Measurements from ENCODE around the gene TAC3. TPM values are rescaled to one million over a fixed set of nuclear protein-coding genes. Genes with fewer than 3 reads are reported as not detected.

Gene TAC3
- total RNA-seq, 1 experiment from 2014 or later = 6.2 TPM

- Histone ChIP-seq H3K4me1 (ENCODE audit: insufficient read depth, low read length) (peaks cover 16% of the 10 kb centered on the region; the same call in 1 of the 2 replicates), H3K4me2 (ENCODE audit: insufficient read depth, insufficient read length, low read length) (no peak overlapping the region), H3K79me1 (ENCODE audit: insufficient read depth, low read depth, low read length, poor library complexity, severe bottlenecking) (no peaks in the 10 kb centered on the region), H3K9ac (ENCODE audit: extremely low read depth, insufficient read length, low read length) (no peak overlapping the region), H2BK5ac (ENCODE audit: insufficient read length, low read length) (no peak overlapping the region), H2BK20ac (ENCODE audit: low read depth, low read length, poor library complexity, severe bottlenecking) (no peak overlapping the region), H3K23me2 (ENCODE audit: insufficient read length, low read depth, low read length, poor library complexity, severe bottlenecking) (no peaks in the 10 kb centered on the region), H2BK120ac (ENCODE audit: low read depth, low read length, poor library complexity, severe bottlenecking) (no peak overlapping the region), H3K79me2 (ENCODE audit: insufficient read depth, low read length) (no peaks in the 10 kb centered on the region), H3K18ac (ENCODE audit: insufficient read length, low read depth, low read length) (no peak overlapping the region), H2AK5ac (ENCODE audit: insufficient read length, low read length) (no peak overlapping the region), H3K4ac (ENCODE audit: low read depth, low read length) (no peak overlapping the region), H4K8ac (replicated peaks; ENCODE audit: insufficient read length, low read depth, low read length) (no peak overlapping the region), H3T11ph (ENCODE audit: low read length) (no peak overlapping the region), H3K27ac (ENCODE audit: insufficient read length, low read depth, low read length) (no peak overlapping the region), H3K9me3 (ENCODE audit: control insufficient read depth, low read depth, low read length) (no peaks in the 10 kb centered on the region), H2BK12ac (ENCODE audit: insufficient read length, low read depth, low read length) (no peak overlapping the region), H4K5ac (ENCODE audit: insufficient read length, low read depth, low read length) (no peak overlapping the region), H4K91ac (ENCODE audit: insufficient read length, low read depth, low read length) (no peak overlapping the region), H2BK15ac (ENCODE audit: low read depth, low read length) (no peak overlapping the region), H4K20me1 (ENCODE audit: control insufficient read depth, insufficient read depth, insufficient read length) (no peaks in the 10 kb centered on the region), H3K27me3 (ENCODE audit: insufficient read depth, low read length) (no peaks in the 10 kb centered on the region; the same call in 1 of the 2 replicates), H3K14ac (ENCODE audit: insufficient read depth, low read length) (no peak overlapping the region), H2AFZ (ENCODE audit: low read length) (no peak overlapping the region), H3K56ac (ENCODE audit: insufficient read length, low read depth, low read length) (no peak overlapping the region), H3K23ac (ENCODE audit: insufficient read length, low read depth, low read length) (no peak overlapping the region)
- Mint-ChIP-seq H3K9me3 (no peaks in the 10 kb centered on the region), H3K27me3 (ENCODE audit: low read depth) (peaks cover 6% of the 10 kb centered on the region), H3K27ac (peak overlapping the region in 1 of 3 experiments; percentile 81; a peak in 3 of 7 replicates), H3K4me1 (peaks cover 51 to 83% of the 10 kb centered on the region in 2 experiments), H3K4me3 (no peak overlapping the region), H3K36me3 (ENCODE audit: insufficient read depth in 1 of 3, low read depth in 3 of 3) (peaks cover 0 to 2% (median 0%) of the 10 kb centered on the region in 3 experiments; a peak in 2 of 7 replicates)
- DNase-seq = no peak
- no peak for TF ChIP-seq CTCF (conservative IDR thresholded peaks at IDR 0.05)
- no CpG with 5 or more reads among the region's 12 CpGs for WGBS (ENCODE audit: extremely low coverage, insufficient read length, low lambda C conversion rate)
Observed at GRCh38 chr12:57011438-57012424, 4.6 kb downstream of the TAC3 start.

All from H9 (cell line).